HT-29 (cell line): ENCODE data around the gene TXLNG. TPM values are rescaled to one million over a fixed set of nuclear protein-coding genes. Genes with fewer than 3 reads are reported as not detected.
"Not testable (repeated sequence)": the region's sequence is repeated elsewhere in the genome, so short reads cannot be mapped to it uniquely, and the experiment has no call there.

ENCODE experiments used
- DNase-seq: peaks from one replicate; pipeline ENCODE4 v3.0.0-alpha.2; 2015; ENCODE audit warnings: low spot score
- total RNA-seq: library from RNA; depleted of rRNA; stranded (reverse); fragments of >200 nt; shearing (Covaris generic); gene quantifications from 2 replicates; pipeline ENCODE4 v1.2.3, GENCODE V29; 2014

TXLNG gene
- total RNA-seq, 1 experiment from 2014 or later = 16.9 TPM

GRCh38 chrX:16838202-16839066 lies 52.2 kb downstream of the TXLNG start:
- DNase-seq = no peak

DNA sequence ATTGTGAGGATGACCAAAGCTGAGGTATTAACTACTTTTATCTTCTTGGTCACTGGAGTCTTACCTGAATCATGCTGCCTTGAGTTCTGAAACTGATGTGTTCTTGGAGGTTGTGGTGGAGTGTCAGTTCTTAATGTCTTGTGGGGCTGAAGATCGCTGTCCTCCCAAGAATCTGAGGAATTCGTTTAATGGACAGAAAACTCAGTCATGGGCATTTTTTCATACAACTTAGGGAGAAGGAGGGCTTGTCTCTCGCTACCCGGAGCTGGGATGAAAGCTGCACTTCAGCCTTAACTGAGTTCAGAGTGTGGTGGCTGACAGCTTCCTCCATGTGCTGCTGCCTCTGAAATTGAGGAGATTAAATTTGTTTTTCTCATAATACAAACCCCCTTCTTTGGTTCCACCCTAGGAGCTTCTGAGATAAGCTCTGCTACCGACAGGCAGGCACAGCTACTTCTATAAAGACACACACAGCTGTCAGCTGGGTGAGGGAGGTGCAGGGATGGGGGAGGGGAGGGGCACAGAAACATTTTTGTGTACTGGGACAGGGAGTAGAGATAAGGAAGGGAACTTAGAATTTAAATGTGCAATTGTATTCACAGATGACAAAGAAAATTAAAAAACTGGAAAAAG lies 53.1 kb downstream of the TXLNG start:
- no peak for DNase-seq

DNA sequence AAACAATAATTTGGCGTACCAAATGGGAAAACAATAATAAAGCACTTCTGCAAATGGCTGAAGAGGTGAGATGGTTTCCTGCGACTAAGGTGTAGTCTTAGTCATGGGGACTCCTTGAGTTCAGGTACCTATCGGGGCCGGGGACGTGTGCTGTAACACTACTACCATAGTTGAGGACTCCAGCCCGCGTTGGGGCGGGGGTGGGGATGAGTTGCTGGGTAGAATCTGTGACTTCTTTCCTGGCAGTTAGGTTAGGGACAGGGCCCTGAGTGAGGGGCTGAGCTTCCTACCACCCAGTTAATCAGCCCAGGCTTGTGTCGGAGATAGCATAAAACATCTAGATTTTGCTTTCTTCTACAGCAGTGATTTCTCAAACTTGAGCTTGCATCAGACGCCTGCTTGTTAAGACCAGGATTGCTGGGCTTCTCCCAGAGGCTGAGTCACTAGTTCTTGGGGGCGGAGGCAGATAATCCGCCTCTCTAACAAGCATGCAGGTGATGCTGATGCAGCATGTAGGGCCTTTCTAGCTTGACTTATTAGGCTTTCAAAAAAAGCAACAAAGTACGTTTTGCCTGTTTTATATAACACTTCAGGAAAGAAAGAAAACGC lies 53.7 kb downstream of the TXLNG start:
- DNase-seq = no peak

- DNase-seq = no peak
Measured at GRCh38 chrX:16842684-16843083, 56.4 kb downstream of the TXLNG start.

DNA sequence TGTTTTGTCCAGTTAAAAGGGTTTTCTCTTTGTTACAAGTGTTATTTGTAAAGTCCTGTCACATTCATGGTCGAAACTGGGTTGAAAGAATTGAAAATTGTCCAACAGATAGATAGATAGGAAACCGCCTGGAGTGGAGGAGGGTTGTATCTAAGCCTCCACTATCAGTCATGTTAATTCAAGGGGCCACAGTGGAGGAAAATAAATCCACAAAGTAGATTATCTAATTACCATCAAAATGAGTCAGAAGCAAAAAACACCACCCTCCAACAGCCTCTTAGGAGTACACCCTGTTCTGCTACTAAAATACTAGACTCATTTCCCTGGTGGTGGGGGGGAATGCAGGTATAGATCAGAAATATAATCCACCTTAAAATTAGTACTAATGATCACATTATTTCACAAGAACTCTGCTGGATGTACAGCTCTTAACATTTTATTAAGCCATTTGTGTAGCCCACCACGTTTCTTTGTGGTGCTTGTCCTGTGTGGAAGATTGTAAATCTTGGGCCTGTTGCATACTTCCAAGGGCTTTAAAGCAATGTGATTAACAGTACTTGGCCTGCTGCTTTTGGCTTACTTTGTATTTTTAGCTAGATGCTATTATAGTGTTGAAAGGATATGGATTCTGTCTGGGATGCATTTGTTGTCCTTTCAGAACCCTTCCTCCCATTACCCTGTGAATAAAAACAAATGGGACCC lies 57.1 kb downstream of the TXLNG start:
- DNase-seq = no peak

DNA sequence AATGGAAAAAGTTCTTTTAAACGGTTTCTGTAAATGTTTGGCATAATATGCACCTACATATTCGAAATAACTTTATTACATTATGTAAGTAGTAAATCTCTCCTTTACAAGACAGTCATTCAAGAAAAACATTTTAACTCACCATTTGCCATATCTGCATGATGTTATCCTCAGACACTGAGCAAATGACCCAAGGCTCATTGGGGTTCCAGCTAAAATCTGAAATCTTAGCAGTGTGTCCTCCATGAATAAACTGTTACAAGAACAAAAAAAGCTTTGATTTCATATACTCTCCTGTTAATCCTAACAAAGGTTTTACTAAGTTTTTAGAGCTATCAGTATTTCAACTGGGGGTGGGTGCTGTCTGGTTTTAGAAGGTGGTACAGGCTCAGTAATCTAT lies 59.4 kb downstream of the TXLNG start:
- DNase-seq = no peak

DNA sequence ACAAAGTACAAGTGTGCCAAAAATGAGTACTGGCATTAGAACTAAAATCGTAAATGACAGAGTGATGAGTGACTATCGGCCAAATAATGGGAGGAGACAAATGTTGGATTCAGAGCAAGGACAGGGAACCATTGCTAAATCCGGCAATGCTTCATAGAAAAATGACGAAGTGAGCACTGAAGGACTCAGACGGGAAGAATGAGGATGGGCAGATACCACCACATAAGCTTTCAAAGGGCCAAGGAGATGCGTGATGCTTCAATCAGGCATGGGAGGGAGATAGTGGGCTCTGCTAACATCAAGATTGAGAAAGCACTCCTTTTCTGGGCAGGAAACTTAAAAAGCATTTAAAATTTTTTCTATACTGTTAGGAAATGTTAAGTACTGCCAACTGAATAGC lies 62.3 kb downstream of the TXLNG start:
- no peak for DNase-seq

DNA sequence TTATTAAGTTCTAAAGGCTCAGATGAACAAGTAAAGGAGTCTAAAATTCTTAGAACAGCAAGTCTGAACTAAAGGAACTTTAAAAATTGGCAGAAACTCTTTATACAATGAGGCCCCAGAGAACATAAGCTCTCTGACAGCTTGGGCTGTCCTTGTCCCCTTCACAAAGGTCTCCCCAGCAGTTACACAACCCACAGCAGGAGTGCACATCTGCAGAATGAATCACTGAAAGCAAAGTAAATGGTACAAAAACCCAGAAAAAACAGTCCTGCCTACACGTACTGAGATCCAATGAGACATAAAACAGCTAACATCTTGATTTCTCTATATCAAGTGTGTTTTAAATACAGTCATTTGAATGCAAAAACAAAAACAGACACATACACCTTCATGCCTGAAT lies 65.2 kb downstream of the TXLNG start:
- DNase-seq = no peak

DNA sequence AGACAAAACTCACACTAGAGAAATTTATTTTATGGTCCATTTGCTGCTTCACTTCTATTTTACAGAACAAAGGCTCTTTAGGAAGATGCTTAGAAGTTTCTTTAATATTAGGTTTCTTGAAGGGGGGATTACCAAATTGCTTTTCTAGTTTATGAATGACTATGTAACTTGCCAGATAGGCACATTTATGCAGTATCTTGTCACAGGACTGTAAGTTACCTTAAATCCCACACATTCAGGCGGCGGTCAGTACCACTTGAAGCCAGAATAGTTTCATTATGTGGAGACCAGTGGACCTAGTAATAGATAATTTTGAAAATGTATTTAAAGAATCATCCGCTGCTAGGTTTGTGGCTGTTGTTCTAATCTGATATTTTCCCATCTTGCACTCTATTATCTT lies 65.6 kb downstream of the TXLNG start:
- DNase-seq = no peak

DNA sequence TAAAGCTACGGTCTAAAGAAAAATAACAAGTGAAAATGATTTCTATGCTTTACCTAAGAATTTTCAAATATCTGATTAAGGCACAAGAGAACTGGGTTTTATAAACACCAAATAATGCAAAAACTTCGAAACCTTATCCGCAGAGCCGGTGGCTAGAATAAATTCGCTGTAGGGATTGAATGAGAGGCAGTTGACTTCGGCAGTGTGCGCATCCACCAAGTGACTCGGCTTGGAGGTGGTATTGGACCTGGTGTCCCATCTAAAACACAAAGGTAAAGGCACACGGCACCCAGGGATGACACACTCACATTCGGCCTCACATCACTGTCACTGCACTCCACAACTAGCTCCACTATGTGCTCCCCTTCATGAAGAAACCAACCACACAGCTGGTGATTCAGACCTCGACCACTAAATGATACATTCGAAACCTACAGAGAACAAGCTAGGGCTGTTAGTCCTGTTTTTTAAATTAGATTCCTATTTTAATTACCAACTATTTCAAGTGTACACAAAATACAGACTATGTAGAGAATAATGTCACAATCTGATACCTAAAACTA lies 66.4 kb downstream of the TXLNG start:
- DNase-seq = no peak

- DNase-seq = no peak
Measured at GRCh38 chrX:16853537-16853936, 67.3 kb downstream of the TXLNG start.

- no peak for DNase-seq
Measured at GRCh38 chrX:16855363-16856075, 69.3 kb downstream of the TXLNG start.

DNA sequence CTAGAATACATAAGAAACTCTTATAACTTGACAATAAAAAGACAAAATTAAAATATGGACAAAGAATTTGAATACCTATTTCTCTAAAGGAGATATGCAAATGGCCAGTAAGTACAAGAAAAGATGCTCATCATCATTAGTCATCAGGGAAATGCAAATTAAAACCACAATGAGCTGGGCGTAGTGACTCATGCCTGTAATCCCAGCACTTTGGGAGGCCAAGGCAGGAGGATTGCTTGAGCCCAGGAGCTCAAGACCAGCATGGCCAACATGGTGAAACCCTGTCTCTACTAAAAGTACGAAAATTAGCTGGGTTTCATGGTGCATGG lies 69.8 kb downstream of the TXLNG start:
- DNase-seq = not testable (repeated sequence)

- DNase-seq = no peak
Measured at GRCh38 chrX:16856744-16857143, 70.5 kb downstream of the TXLNG start.

GRCh38 chrX:16862829-16863228 lies 76.6 kb downstream of the TXLNG start:
- DNase-seq = no peak

GRCh38 chrX:16867947-16868346 lies 81.7 kb downstream of the TXLNG start:
- DNase-seq = no peak

DNA sequence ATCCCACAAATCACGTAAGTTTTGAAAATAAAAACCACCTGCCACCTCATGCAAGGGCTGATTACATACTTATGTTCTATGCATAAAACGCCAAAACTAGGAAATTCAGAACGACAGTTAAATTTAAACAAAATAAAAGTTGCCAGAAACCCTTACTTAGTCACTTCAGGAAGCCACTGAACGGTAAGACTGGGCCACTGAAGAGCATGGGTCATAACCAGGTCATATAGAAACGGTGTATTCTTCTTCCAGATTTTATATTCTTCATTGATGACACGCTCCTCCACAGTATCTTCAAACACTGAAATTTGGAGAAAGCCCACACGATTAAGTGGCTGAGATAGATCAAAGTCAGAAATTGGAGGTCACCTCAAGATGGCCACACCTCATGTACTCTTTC lies 82.7 kb downstream of the TXLNG start:
- DNase-seq = no peak

- peak; percentile 33 for DNase-seq
Measured at GRCh38 chrX:16869393-16870094, 83.3 kb downstream of the TXLNG start.

DNA sequence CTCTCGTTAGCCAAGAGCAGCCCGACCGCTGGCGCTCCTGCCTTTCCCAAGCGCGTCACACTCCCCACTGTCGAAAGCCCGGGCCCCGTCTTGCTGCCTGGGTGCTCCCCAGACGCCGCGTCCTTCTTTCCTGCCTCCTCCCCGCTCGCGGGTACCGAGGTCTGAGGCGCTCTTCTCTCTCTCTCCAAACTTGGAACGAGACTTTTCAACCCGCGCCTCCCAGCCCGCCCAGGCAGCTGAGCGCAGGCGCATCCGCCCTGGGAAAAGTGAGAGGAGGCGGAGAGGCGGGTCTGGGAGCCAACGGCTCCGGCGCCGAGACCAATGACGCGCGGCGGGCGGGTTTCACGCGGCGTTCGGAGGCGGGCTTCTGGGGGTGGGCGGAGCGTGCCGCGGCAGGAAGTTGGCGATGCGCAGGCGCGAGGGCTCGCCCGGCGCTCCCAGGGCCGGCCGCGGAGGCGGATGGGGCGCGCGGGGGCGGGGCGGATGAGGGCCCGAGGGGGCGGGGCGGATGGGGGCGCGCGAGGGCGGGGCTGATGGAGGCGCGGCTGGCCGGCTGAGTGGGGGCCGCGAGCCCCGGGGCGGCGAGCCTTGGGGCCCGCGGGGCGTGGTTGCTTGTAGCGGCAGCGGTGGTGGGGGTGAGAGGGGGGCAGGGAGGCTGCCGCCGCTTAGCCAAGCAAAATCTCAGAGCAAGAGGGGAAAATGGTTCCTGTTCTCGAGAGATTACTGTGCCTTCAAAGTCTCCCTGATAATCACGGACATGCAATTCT lies 84.0 kb downstream of the TXLNG start, which contains the start of gene RBBP7:
RBBP7 (minus strand) TSS at position 268 of the 767 bp plus-strand sequence. CDS start 309 bp downstream, outside the sequence.
- peak; percentile 95 for DNase-seq
